IMR-90 (cell line): ENCODE results near the gene MGAT3. TPM values are rescaled to one million over a fixed set of nuclear protein-coding genes. Genes with fewer than 3 reads are reported as not detected.

Experiments used
- ATAC-seq: fragments of 200-7000 bp; cut with Tn5 transposase; 2 replicates; pipeline ENCODE4 v1.9.1; 2020; ENCODE audit warnings: low read depth, mild to moderate bottlenecking, moderate library complexity
- BruUV-seq: library from RNA; stranded (reverse); fragments of 400-500 nt; replicated peaks from 2 replicates; lab custom pipeline; 2021; lab: Mats Ljungman, UMichigan
- CTCF ChIA-PET: fragments of 300-600 bp; formaldehyde crosslinking; extraction: SDS; loops from one replicate; lab custom pipeline; 2021; ENCODE audit warnings: antibody characterized with exemption; lab: Yijun Ruan, JAX
- POLR2A ChIA-PET: fragments of 300-600 bp; sonication (Branson Sonifier 250); formaldehyde crosslinking; loops from one replicate; lab custom pipeline; 2022; ENCODE audit warnings: antibody characterized with exemption; ENCODE audit not compliant: unreplicated experiment; lab: Charles Lee
- DNase-seq: peaks from one replicate; pipeline ENCODE4 v3.0.0; 2013
- H2AFZ ChIP-seq: replicated peaks from 2 replicates; pipeline ENCODE3; 2013; ENCODE audit warnings: low read length, mild to moderate bottlenecking; ENCODE audit not compliant: poor library complexity
- H2AK5ac ChIP-seq: 2 replicates; pipeline ENCODE4 v1.6.1; 2013; ENCODE audit warnings: low read depth, low read length, inconsistent platforms
- H2AK9ac ChIP-seq: replicated peaks from 2 replicates; pipeline ENCODE3; 2013; ENCODE audit warnings: mild to moderate bottlenecking, low read depth, low read length, moderate library complexity; ENCODE audit not compliant: poor library complexity
- H2BK120ac ChIP-seq: 2 replicates; pipeline ENCODE4 v1.6.1; 2013; ENCODE audit warnings: low read depth, low read length, inconsistent platforms
- H2BK15ac ChIP-seq: 3 replicates; pipeline ENCODE4 v1.6.1; 2013; ENCODE audit warnings: low read depth, low read length, inconsistent platforms
- H2BK20ac ChIP-seq: 2 replicates; pipeline ENCODE4 v1.6.1; 2013; ENCODE audit warnings: low read depth, mild to moderate bottlenecking, inconsistent platforms, low read length, moderate library complexity
- H2BK5ac ChIP-seq: 2 replicates; pipeline ENCODE4 v1.6.1; 2013; ENCODE audit warnings: mild to moderate bottlenecking, low read depth, low read length, inconsistent platforms; ENCODE audit not compliant: poor library complexity, severe bottlenecking
- H3K14ac ChIP-seq: replicated peaks from 2 replicates; pipeline ENCODE4 v1.6.1; 2013; ENCODE audit warnings: low read depth, low read length, inconsistent platforms
- H3K18ac ChIP-seq: 2 replicates; pipeline ENCODE4 v1.6.1; 2013; ENCODE audit warnings: low read depth, low read length, control low read depth
- H3K23ac ChIP-seq: 2 replicates; pipeline ENCODE4 v1.6.1; 2013; ENCODE audit warnings: low read depth, low read length, inconsistent platforms
- H3K27ac ChIP-seq: 2 replicates; pipeline ENCODE4 v1.5.1; 2013; ENCODE audit warnings: mild to moderate bottlenecking, control low read depth, low read length; ENCODE audit not compliant: insufficient read depth
- H3K27me3 ChIP-seq: 2 replicates; pipeline ENCODE4 v1.6.1; 2013; ENCODE audit warnings: low read length; ENCODE audit not compliant: control insufficient read depth, insufficient read depth
- H3K36me3 ChIP-seq: 2 replicates; pipeline ENCODE4 v1.6.1; 2013; ENCODE audit warnings: low read length, mixed read lengths; ENCODE audit not compliant: control insufficient read depth, insufficient read depth
- H3K4ac ChIP-seq: 2 replicates; pipeline ENCODE4 v1.6.1; 2013; ENCODE audit warnings: low read depth, low read length, inconsistent platforms
- H3K4me1 ChIP-seq: 2 replicates; pipeline ENCODE4 v1.6.1; 2013; ENCODE audit warnings: low read length, mixed read lengths; ENCODE audit not compliant: control insufficient read depth, insufficient read depth
- H3K4me2 ChIP-seq: 2 replicates; pipeline ENCODE4 v1.6.1; 2013; ENCODE audit warnings: low read depth, mild to moderate bottlenecking, control low read depth, low read length, moderate library complexity
- H3K4me3 ChIP-seq: 2 replicates; pipeline ENCODE4 v1.5.1; 2013; ENCODE audit warnings: low read depth, mild to moderate bottlenecking, control low read depth, low read length, moderate library complexity; ENCODE audit not compliant: insufficient read depth
- H3K56ac ChIP-seq: 2 replicates; pipeline ENCODE4 v1.6.1; 2013; ENCODE audit warnings: low read length, inconsistent platforms; ENCODE audit not compliant: insufficient read depth; ENCODE audit errors: extremely low read depth
- H3K79me1 ChIP-seq, 2 experiments: 2 replicates each; pipeline ENCODE4 v1.6.1; 2013; ENCODE audit warnings: low read length in 2 of 2, inconsistent platforms in 1 of 2, low read depth in 1 of 2
- H3K9ac ChIP-seq: 2 replicates; pipeline ENCODE4 v1.6.1; 2013; ENCODE audit warnings: low read depth, low read length, control low read depth
- H3K9me1 ChIP-seq: 2 replicates; pipeline ENCODE4 v1.6.1; 2013; ENCODE audit warnings: low read length, inconsistent platforms; ENCODE audit not compliant: insufficient read depth
- H3K9me3 ChIP-seq: 2 replicates; pipeline ENCODE4 v1.6.1; 2013; ENCODE audit warnings: low read length; ENCODE audit not compliant: control insufficient read depth, insufficient read depth
- H4K20me1 ChIP-seq: 2 replicates; pipeline ENCODE4 v1.6.1; 2013; ENCODE audit warnings: low read length, inconsistent platforms; ENCODE audit not compliant: insufficient read depth
- H4K5ac ChIP-seq: 2 replicates; pipeline ENCODE4 v1.6.1; 2013; ENCODE audit warnings: mild to moderate bottlenecking, low read depth, low read length, control low read depth
- H4K8ac ChIP-seq, 2 experiments: 2 replicates each; pipeline ENCODE4 v1.6.1; 2013; ENCODE audit warnings: low read depth in 2 of 2, low read length in 2 of 2, control low read depth in 1 of 2, inconsistent platforms in 1 of 2
- H4K91ac ChIP-seq: 2 replicates; pipeline ENCODE4 v1.6.1; 2013; ENCODE audit warnings: low read depth, low read length, inconsistent platforms; ENCODE audit not compliant: insufficient read depth
- CHD1 ChIP-seq: IDR thresholded peaks from 2 replicates; pipeline ENCODE4 v1.6.1; 2012; ENCODE audit warnings: low read depth, low read length, improper control_type of control experiment
- CTCF ChIP-seq: conservative IDR thresholded peaks from 2 replicates; pipeline ENCODE4 v1.5.1; 2012; ENCODE audit warnings: mild to moderate bottlenecking, low read depth, low read length, improper control_type of control experiment
- FOS ChIP-seq: fragments of 150-350 bp; IDR thresholded peaks from 2 replicates; pipeline ENCODE4 v1.6.1; 2016; ENCODE audit warnings: low read depth, low read length
- MXI1 ChIP-seq: IDR thresholded peaks from 2 replicates; pipeline ENCODE4 v1.6.1; 2012; ENCODE audit warnings: low read depth, mild to moderate bottlenecking, low read length, moderate library complexity, borderline replicate concordance
- NFE2L2 ChIP-seq: fragments of 150-350 bp; IDR thresholded peaks from 2 replicates; pipeline ENCODE4 v1.6.1; 2016; ENCODE audit warnings: low read depth, mild to moderate bottlenecking, low read length
- POLR2A ChIP-seq: IDR thresholded peaks from 2 replicates; pipeline ENCODE4 v1.6.1; 2012; ENCODE audit warnings: mild to moderate bottlenecking, low read depth, low read length
- RAD21 ChIP-seq: IDR thresholded peaks from 2 replicates; pipeline ENCODE4 v1.6.1; 2012; ENCODE audit warnings: low read length, improper control_type of control experiment
- WGBS, 2 experiments: methylation state at CpG; one replicate each; pipeline versions ENCODE4 v1.1.5 to v1.1.7; 2013; ENCODE audit warnings: missing lambda C conversion rate in 2 of 2; ENCODE audit not compliant: insufficient read length in 1 of 2; ENCODE audit errors: extremely low coverage in 2 of 2; 5-methylcytosine and 5-hydroxymethylcytosine counted together
- dilution Hi-C: fragments of 300-500 bp; cut with HindIII; formaldehyde crosslinking; loops from one replicate; pipeline ENCODE4 v1.14.3; 2018; ENCODE audit warnings: low sequenced_read_pairs; ENCODE audit not compliant: unreplicated experiment
- in situ Hi-C: fragments of 300-500 bp; cut with MboI; formaldehyde crosslinking; loops from 3 replicates; pipeline ENCODE4 v1.14.3; 2019; ENCODE audit warnings: low sequenced_read_pairs, inconsistent platforms, mixed read lengths
- intact Hi-C: fragments of 100-400 bp; cut with micrococcal nuclease; formaldehyde crosslinking; loops from 2 replicates; pipeline ENCODE4 v1.10.0; 2022
- polyA plus RNA-seq, 3 experiments: library from polyadenylated mRNA; depleted of rRNA; stranded (reverse); fragments of >200 nt; gene quantifications; 2 replicates each; pipeline ENCODE4 v1.2.3, GENCODE V29; 2012; ENCODE audit warnings: low replicate concordance in 1 of 3
- total RNA-seq: library from RNA; depleted of rRNA; stranded (reverse); fragments of >200 nt; gene quantifications from 2 replicates; pipeline ENCODE4 v1.2.3, GENCODE V29; 2012
- TF ChIP-seq, protein P1 (sequence below): fragments of 150-350 bp; IDR thresholded peaks from 2 replicates; pipeline ENCODE4 v1.6.1; 2017; ENCODE audit warnings: mild to moderate bottlenecking, antibody characterized with exemption, low read length, low read depth
- TF ChIP-seq, protein P2 (sequence below): fragments of 150-350 bp; IDR thresholded peaks from 2 replicates; pipeline ENCODE4 v1.6.1; 2016; ENCODE audit warnings: low read depth, mild to moderate bottlenecking, low read length, moderate library complexity, borderline replicate concordance

Gene MGAT3
- total and polyA plus RNA-seq, 2 of the 4 experiments (the other 2 are of a cell fraction): 0.36 to 1.1 TPM

- Histone ChIP-seq H2BK20ac (no peak overlapping the region), H3K36me3 (peaks cover 41% of the 10 kb centered on the region), H3K9ac (peak overlapping the region; percentile 90), H3K4me1 (peaks cover 4% of the 10 kb centered on the region), H2AFZ (peak overlapping the region; percentile 96), H3K79me1 (peaks cover 25 to 66% of the 10 kb centered on the region in 2 experiments), H3K18ac (no peak overlapping the region), H2AK5ac (peak overlapping the region; percentile 71), H3K4me3 (peak overlapping the region; percentile 89), H3K27ac (peak overlapping the region; percentile 75), H4K91ac (peak overlapping the region; percentile 41), H4K8ac (peak overlapping the region; percentile 91; a peak in 3 of 4 replicates), H2BK15ac (no peak overlapping the region; the same call in 2 of the 3 replicates), H3K14ac (peak overlapping the region; percentile 36; the same call in 1 of the 2 replicates), H4K20me1 (peaks cover 48% of the 10 kb centered on the region), H2BK5ac (peak overlapping the region; percentile 48), H2BK120ac (no peak overlapping the region; the same call in 1 of the 2 replicates), H3K9me3 (no peaks in the 10 kb centered on the region), H4K5ac (peak overlapping the region; percentile 37; the same call in 1 of the 2 replicates), H3K27me3 (no peaks in the 10 kb centered on the region), H3K23ac (no peak overlapping the region), H3K4ac (peak overlapping the region; percentile 86), H3K4me2 (peak overlapping the region; percentile 97), H2AK9ac (peak overlapping the region; percentile 59), H3K9me1 (peaks cover 4% of the 10 kb centered on the region; the same call in 1 of the 2 replicates), H3K56ac (peak overlapping the region; percentile 91; the same call in 1 of the 2 replicates)
- TF ChIP-seq NFE2L2 (no peak), POLR2A (no peak), RAD21 (no peak), CHD1 (no peak), CTCF (peak; percentile 26), MXI1 (no peak), FOS (peak; percentile 17; the same call in 1 of the 2 replicates)
- TF ChIP-seq, protein P1, sequence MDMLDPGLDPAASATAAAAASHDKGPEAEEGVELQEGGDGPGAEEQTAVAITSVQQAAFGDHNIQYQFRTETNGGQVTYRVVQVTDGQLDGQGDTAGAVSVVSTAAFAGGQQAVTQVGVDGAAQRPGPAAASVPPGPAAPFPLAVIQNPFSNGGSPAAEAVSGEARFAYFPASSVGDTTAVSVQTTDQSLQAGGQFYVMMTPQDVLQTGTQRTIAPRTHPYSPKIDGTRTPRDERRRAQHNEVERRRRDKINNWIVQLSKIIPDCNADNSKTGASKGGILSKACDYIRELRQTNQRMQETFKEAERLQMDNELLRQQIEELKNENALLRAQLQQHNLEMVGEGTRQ: no peak
- TF ChIP-seq, protein P2, sequence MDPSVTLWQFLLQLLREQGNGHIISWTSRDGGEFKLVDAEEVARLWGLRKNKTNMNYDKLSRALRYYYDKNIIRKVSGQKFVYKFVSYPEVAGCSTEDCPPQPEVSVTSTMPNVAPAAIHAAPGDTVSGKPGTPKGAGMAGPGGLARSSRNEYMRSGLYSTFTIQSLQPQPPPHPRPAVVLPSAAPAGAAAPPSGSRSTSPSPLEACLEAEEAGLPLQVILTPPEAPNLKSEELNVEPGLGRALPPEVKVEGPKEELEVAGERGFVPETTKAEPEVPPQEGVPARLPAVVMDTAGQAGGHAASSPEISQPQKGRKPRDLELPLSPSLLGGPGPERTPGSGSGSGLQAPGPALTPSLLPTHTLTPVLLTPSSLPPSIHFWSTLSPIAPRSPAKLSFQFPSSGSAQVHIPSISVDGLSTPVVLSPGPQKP: no peak
- POLR2A ChIA-PET: interaction anchor here (0.5 to 1.2 kb wide), 7 partner anchors 9 to 898 kb away, joined by 3 to 8 read pairs (median 4); partner anchors contain the start of genes MIEF1 and TAB1
- no TSS peak for BruUV-seq
- intact Hi-C loops: loop anchor here (1.0 to 10.0 kb wide), 6 partner anchors 17 to 347 kb away; partner anchors contain the start of genes MIEF1 and RPL3
- ATAC-seq (peak; percentile 76), DNase-seq (peak; percentile 99)
- in situ Hi-C loops: loop anchor here (10.0 kb wide), 2 partner anchors 115 to 205 kb away; partner anchors contain the start of gene RPL3
- dilution Hi-C loops: no loop called here
- 0% methylated on average over 25 of the region's 47 CpGs; no CpG with 5 or more reads in 1 of the 2 experiments for WGBS, 2 experiments
- CTCF ChIA-PET: interaction anchor here (0.6 to 0.7 kb wide), 2 partner anchors 120 to 200 kb away, joined by 3 read pairs; partner anchors contain the start of genes RPL3 and TAB1
These were observed 62.9 kb downstream of the MGAT3 start for GRCh38 chr22:39519681-39520225.
